NCI-H187 treated with DMSO at 0.1 percent for 48 hours (cell line): ENCODE measurements around the gene SLC2A4.
"Not testable (repeated sequence)": the region's sequence is repeated elsewhere in the genome, so short reads cannot be mapped to it uniquely, and the experiment has no call there.

ENCODE experiments used
- DNase-seq: peaks from one replicate; lab custom pipeline; 2025; lab: John Stamatoyannopoulos, UW

The SLC2A4 gene

DNA sequence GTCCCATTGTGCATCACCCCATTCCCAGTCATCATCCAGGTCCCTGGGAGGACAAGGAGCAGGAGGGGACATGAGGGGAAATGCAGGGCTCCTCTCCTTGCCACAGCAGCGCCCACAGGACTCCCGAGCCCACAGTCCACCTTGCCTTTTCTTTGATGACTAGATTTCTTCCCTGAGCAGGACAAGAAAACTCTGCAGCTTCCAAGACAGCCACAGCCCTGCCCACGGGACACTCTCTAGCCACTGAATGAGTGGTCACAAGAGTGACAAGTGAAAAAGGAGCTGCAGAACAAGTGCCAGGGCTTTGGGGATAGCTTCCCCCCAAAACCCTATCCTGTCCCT, 42.9 kb downstream of the SLC2A4 start:
- no peak for DNase-seq

DNA sequence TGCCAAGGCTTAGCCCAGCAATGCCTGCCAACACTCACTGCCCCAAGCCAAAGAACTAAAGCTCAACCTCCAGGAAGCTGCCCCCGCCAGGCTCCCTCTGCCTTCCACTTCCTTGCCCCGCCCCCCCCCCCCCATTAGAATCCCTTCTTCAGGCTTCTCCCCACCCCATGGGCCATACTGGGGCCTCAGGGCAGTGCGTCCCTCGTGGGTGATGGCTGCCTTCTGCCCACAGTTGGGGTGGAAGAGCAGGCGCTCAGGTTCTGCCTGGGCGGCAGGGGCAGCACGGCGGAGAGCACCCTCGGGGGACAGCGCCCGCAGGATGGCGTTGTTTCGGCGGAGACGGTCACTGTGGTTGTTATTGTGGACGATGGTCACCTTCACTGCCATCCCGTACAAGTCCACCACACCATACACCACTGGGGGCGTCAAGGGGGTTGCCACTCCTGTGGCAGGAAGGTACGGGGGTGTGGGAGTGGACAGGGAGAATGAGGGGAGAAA, 43.6 kb downstream of the SLC2A4 start:
- DNase-seq, result no peak

DNA sequence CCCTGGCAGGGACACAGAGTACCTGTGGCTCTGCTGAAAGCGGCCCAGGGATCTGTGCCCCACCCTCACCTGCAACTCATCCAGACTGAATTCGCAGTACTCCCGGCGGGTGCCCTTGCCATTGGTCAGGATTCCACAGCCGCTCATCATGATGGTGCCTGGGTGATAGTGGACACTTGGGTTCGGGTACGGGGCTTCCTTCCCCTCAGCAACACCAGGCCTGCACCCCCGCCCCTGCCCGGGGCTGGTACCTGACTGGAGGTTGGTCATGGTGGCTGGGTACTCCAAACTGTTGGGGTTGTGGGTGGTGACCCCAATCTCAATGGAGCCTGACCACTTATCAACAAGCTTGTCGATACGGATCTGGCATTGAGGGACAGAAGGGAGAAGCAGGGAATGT, 44.7 kb downstream of the SLC2A4 start:
- DNase-seq, result no peak

DNA sequence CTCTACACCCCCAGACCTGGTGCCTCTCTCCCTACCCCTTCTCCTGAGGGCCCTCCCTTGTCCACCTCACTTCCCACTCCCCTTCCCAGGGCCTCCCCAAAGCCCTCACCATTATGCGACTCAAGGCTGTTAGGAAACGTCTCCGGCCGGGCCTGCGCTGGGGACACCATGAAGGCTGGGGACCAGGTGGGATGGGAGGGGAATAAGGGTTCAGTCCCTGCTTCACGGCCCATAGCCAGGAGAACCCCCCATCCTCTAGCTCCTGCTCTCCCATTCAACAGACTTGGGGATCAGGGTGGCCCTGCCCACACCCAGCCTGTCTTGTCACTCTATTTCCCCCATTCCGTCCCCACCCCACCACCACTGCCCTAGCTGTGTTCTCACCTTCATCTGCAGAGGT, 45.5 kb downstream of the SLC2A4 start:
- no peak for DNase-seq

DNA sequence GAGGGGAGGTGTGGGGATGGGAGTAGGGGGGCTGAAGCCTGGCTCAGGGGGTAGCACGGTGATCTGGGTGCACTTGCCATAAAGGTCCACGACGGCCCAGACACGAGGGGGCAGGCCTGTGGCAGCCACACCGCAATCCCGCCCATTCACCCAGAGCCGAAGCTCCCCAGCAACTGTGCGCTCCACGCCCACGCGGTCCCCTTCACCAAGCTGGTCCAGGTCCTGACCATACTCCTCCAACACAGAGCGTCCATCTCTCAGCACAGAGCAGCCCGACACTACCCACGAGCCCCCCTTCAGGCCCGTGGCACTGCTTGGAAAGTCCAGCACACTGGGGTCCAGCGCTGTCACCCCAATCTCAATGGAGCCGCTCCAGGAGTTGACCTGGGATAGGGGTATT, 46.0 kb downstream of the SLC2A4 start:
- no peak for DNase-seq

DNA sequence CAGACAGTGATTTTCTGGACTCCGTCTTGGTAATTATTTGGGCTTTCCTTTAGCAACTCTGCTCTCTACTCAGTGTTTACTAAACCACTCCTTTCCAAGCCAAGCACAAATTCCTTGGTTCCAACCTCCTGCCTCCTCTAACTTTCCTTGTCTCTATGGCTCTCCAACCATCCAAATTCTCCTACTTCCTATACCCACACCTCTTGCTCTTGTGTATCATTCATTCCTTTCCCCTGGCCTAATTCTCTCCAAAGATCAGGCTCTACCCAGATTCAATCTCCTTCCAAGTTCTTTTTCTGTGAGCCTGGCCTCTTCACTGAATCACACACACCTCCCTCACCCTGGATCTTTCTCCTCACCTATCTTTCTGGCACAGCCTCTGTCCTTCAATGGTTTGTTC, 46.5 kb downstream of the SLC2A4 start:
- DNase-seq, result no peak

DNA sequence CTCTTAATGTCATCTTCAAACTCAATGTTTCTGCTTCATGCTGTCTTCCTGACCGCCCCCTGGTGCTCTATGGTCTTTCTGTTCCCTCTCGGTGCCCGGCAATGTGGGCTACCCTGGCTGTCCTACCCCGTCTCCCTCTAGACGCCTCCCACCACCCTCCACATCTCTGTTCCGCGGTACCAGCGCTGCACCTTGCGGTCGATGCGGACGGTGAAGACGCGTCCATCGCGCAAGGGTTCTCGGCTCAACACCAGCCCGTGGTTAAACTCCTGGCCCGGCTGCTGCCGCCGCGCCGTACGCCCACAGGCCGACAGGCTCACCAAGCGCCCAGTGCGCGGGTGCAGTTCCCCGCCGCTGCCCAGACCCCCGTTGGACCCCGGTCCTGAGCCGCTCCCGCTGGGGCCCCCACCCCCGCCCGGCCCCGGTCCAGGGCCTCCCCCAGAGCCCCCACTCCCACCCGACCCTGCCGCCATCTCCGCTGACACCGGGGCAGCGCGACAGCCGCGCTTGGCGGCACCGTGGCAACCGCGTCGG, 47.4 kb downstream of the SLC2A4 start, which contains the start of gene NEURL4:
NEURL4 (minus strand) TSS at position 496 of the 534 bp plus-strand sequence; CDS start at position 473, 23 bp downstream.
- DNase-seq, result no peak

DNA sequence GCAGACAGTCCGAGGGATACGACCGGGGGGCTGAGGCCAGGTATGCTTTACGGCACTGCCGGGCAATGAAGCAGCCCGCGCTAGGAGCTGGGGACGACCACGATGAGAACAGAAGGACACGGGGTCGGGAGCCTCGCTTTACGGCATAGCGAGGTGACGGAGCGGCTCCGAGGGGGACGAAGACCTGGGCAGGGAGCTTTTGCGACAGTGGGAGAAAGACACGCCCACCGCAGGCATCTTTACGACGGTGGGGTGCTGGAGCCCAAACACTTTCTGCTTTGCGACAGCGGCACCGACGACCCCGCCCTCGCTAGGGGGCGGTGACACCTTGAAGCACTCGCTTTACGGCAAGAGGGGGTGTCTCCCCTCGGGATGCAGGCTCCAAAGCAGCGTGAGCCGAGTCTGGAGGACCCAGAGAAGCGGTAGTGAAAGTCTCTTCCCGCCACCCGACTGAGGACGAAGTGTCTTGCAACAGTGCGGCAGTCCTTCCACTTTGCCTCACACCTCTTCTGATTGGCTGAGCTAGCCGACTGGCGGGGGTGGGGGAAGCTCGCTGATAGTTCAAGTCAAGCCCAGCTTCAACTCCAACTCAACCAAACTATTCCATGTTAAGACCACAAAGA, 48.0 kb downstream of the SLC2A4 start:
- peak; percentile 74 for DNase-seq

DNA sequence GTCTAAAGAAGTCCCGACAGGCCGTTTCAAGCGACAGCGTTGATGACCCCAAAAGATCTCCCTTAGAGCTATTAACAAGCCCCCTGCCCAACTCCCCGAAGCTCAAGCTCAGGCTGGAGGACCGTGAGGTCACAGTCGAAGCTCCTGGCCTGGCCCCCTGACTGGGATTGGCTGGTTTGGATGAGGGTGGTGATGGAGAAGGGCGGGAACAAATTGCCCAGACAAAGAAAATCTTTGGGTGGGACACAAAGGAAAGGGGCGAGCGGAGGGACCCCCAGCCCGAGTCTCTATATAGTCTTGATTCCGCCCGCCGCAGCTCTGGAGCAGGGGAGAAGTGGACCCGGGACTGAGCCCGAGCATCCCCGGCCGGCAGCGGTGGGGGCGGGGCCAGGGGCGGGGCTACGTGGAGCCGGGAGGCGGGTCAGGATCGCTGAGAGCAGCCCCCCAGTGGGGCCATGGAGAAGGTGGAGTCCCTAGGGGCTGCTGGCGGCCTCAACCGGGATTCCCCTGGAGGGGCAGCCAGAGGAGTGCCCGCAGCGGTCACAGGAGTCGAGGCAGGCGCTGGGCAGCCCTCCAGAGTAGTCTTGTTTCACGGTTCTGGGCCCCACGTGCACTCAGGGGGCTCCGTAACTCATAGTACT, 48.6 kb downstream of the SLC2A4 start:
- no peak for DNase-seq

DNA sequence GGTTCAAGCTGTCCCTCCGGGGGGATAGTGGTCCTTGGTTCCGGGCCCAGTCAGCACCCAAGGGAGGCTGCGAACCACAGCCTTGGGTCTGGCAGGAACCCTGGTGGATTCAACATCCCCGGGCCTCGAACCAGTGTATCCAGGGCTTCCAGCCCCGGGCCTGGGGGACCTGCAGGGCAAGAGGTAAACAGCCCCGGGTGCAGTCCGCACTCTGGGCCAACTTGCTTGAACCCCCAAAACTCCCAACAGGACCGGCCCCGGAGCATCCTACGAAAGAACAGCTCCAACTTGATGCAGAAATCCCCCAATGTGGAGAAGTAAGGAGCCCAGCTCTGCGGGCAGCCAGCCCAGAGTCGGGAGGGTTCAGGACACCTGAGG, 49.1 kb downstream of the SLC2A4 start:
- DNase-seq, result no peak

DNA sequence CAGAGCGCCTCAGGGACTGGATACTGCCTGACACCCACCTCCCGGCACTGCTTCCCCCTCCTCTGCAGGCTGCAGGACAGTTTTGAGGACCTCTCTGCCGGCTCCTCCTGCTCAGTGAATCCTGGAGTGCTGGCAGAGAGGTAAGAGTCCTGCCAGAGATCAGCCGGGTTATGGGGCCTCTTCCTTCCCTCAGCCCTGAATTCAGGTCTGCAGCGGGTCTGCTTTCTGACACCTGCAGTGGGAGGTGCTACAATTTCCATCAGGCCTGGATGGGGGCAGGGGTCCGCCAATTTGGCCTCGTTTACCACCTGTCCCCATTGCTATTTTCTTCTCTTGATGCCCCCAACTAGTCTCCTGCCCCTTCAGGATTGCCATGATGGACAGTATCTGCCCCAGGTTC, 50.6 kb downstream of the SLC2A4 start:
- DNase-seq, result no peak

DNA sequence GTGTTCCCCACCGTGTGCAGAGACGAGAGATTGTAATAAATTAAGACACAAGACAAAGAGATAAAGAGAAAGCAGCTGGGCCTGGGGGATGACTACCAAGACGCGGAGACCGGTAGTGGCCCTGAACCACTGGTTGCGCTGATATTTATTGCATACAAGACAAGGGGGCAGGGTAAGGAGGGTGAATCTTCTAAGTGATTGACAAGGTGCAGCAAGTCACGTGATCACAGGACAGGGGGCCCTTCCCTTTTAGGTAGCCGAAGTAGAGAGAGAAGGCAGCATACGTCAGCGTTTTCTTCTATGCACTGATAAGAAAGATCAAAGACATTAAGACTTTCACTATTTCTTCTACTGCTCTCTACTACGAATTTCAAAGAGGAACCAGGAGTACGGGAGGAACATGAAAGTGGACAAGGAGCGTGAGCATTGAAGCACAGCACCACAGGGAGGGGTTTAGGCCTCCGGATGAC, 51.1 kb downstream of the SLC2A4 start:
- DNase-seq, result not testable (repeated sequence)

DNA sequence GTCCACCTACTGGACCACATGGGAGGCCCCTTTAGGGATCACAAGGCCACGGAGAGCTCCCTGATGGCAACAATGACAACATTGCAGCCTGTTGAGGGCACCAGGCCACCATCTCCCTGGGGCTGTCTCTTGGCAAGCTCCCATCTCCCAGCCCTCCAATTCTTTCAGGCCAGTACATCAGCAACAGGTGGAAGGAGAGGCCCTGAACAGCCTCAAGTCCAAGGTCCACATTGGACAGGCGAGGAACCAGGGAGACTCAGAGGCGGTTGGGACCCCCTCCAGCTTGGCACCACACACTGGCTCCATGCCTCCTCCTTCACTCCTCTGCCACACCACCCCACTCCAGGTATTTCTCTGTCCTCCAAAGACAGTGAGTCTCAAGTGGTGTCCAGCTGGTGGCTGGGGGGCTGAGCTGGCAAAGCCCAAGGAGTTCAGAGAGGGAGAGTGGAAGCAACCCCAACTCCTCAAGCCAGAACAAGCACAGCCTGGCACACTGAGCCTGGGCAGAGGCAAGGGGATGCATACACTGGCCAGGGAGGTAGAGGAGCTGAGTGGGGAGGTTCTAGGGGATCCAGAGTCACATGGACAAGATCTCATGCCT, 53.5 kb downstream of the SLC2A4 start:
- no peak for DNase-seq

DNA sequence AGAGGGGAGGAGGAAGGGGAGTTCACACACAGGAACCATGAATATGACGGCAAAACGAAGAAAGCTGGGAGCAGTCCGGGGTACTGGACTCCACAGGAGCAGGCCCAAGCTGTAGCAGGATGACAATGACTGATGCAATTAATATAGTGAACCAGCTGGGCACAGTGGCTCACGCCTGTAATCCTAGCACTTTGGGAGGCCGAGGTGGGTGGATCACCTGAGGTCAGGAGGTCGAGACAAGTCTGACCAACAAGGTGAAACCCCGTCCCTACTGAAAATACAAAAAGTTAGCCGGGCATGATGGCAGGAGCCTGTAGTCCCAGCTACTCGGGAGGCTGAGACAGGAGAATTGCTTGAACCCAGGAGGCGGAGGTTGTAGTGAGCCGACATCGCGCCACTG, 54.2 kb downstream of the SLC2A4 start:
- DNase-seq, result not testable (repeated sequence)

DNA sequence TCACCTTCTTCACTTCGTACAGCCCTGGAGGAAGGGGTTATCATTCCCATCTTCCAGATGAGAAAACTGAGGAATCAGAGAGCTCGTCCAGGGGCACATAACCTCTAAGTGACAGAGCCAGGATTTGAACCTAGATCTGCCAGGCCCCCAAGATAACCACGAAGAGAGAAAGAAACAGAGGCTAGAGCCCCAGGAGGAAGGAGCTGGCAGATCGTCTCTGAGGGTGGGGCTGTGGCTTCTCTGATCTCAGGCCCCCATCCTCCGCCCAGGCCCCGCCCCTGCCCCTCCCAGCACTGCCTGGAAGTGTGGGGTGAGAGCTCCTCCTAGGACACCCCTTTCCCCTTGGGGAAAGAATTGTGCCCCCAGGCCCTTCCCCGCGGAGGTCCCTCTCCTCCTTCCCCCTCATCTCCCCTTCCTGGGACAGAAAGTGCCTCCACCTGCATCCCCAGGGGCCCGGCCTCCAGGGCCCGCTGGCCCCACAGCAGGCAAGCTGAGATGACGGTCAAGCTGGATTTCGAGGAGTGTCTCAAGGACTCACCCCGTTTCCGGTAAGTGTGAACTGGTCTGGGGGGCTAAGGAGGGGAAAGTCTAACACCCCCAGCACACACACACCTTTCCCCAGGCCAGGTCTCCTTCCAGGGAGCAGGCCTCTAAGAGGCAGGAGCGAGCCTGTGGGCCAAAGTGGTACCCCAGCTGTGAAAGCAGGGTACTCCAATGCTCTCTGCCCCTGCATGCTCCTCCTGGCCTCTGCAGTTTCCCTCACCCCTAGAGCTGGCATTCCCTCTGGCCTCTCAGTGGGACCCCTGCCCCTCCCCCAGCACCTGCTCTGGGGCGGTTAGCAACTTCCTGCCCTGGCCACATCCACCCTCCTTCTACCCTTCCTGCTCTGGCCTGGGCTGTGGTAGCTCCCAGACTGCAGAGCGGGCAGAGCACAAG, 55.0 kb downstream of the SLC2A4 start, which contains the start of gene ACAP1:
ACAP1 (plus strand) TSS at position 290 of the 936 bp plus-strand sequence; CDS start at position 496, 206 bp downstream.
- DNase-seq, result no peak

DNA sequence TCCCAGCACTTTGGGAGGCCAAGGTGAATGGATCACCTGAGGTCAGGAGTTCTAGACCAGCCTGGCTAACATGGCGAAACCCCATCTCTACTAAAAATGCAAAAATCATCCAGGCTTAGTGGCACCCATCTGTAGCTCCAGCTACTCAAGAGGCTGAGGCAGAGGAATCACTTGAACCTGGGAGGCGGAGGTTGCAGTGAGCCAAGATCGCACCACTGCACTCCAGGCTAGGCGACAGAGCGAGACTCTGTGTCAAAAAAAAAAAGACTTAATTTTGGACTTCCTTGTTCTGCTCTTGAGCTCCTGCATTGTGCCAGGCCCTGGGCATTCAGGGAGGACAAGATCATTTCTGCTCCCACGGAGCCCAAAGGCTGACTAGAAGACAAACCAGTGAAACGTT, 56.1 kb downstream of the SLC2A4 start:
- not testable (repeated sequence) for DNase-seq
